GM12891 (cell line): ENCODE measurements around the gene PPP1R2.

Source experiments
- DNase-seq: peaks from one replicate; pipeline ENCODE4 v3.0.0; 2011; ENCODE audit warnings: low spot score; ENCODE audit not compliant: insufficient read length
- FAIRE-seq: peaks from 2 replicates; lab custom pipeline; 2011; peaks lifted over from hg19 to GRCh38; lab: Jason Lieb, UNC
- PAX5 ChIP-seq: IDR thresholded peaks from 2 replicates; pipeline ENCODE4 v1.6.1; 2011; ENCODE audit warnings: low read length, moderate library complexity, mild to moderate bottlenecking; ENCODE audit not compliant: insufficient read depth, severe bottlenecking
- POLR2A ChIP-seq: IDR thresholded peaks from 2 replicates; pipeline ENCODE4 v1.6.1; 2011; ENCODE audit warnings: low read depth, low read length, control low read depth
- POLR2AphosphoS5 ChIP-seq: IDR thresholded peaks from 2 replicates; pipeline ENCODE4 v1.6.1; 2011; ENCODE audit warnings: low read depth, low read length, control low read depth
- POU2F2 ChIP-seq: IDR thresholded peaks from 2 replicates; pipeline ENCODE4 v1.6.1; 2011; ENCODE audit warnings: low read depth, mild to moderate bottlenecking, control low read depth, low read length, moderate library complexity
- SPI1 ChIP-seq: IDR thresholded peaks from 2 replicates; pipeline ENCODE4 v1.6.1; 2011; ENCODE audit warnings: low read depth, low read length, control low read depth
- TAF1 ChIP-seq: IDR thresholded peaks from 2 replicates; pipeline ENCODE4 v1.6.1; 2011; ENCODE audit warnings: low read depth, low read length, control low read depth

PPP1R2 gene

DNA sequence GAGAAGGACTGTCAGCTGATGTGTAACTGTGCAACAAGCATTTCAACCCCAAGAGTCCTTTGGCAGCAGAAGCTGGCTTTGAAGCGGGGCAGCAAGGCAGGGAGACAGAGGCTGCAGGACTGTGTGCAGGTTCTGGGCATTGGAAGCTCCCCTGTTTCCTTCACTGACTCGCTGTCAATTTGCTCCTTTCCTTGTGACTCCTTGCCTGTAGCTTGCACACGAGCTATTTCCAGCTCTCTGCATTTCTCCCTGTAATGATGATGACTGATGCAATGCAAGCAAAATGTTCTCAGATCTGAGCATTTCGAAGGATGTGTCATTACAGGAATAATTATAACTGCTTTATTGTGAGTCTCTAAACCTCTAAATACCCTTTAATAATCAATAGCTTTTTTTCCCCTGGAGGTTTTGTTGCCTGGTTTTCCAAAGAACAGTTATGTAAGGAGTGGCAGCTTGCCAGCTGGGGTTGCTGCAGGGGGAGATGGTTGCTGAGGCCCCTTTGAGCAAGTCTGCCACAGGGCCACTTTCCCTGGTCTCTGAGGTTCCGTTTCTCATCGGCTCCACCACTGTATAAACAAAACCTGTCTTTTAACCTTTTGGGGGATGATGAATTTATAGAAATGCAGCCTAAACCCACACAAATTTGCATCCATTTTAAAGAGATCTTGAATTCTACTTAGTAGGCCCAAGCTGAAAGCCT lies 37.8 kb upstream of the PPP1R2 start:
- FAIRE-seq (no peak), DNase-seq (no peak)
- TF ChIP-seq POLR2A (no peak), POU2F2 (no peak), TAF1 (no peak)

DNA sequence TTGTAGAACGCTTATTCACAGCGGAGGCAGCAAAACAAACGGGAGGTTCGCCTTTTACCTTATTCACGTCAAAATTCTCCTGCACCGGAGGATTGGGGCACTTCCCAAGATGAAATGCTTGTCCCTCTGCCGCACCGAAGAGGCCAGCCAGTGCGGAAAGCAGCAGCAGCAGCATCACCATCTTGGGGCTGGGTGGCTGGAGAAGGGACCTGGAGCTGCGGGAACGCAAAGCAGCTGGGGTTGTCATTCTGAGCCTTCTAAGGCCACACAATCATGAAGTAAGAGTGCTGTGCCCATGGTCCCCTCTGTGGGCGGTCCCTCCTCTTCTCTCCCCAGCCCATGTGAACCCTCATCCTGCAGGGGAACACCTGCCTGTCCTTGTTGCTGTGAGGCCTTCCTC lies 36.2 kb upstream of the PPP1R2 start:
- TF ChIP-seq POLR2AphosphoS5 (no peak), SPI1 (no peak), POLR2A (no peak), POU2F2 (no peak), PAX5 (no peak), TAF1 (no peak)
- DNase-seq (no peak), FAIRE-seq (no peak)

DNA sequence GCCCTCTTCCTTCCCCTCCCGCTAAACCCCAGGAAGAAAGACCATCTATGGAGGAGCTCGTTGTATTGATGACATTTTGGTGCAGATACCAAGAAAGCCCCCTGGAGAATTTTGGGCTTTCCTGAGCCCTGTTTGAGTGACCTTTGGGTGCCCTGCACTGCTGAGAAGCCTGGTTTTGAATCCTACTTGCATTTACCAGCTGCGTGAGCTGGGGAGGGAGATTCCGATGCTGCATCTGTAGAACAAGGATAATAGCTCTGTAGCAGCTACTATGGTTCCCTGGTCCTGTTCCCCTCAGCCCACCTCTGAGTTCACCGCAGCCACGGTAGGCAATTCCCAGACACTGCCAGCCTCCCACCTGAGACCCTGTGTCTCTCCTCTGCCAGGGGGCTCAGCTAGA lies 35.4 kb upstream of the PPP1R2 start:
- FAIRE-seq (no peak), DNase-seq (no peak)
- TF ChIP-seq POLR2A: no peak
- no peak for TF ChIP-seq TAF1
- no peak for TF ChIP-seq POLR2AphosphoS5
- no peak for TF ChIP-seq POU2F2
- no peak for TF ChIP-seq PAX5
- TF ChIP-seq SPI1: no peak

DNA sequence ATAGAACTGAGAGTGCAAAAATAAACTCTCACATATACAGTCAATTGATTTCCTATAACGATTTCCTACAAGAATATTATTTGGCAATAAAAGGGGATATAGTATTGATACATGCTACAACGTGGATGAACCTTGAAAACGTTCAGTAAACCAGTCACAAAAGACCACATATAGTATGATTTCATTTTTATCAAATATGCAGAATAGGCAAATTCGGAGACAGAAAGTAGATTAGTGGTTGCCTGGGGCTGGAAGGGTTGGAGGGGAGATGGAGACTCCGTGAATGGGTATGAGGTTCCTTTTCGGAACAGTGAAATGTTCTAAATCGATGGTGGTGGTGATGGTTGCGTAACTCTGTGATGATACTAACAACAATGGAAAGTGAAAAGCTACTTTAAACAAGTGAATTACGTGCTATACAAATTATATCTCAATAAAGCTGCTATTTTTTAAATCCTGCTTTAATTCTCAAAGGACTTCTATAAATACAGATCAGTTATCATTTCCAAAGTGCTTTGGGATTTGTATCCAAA lies 34.6 kb upstream of the PPP1R2 start:
- DNase-seq (no peak), FAIRE-seq (no peak)
- TF ChIP-seq POLR2AphosphoS5: no peak
- no peak for TF ChIP-seq PAX5
- TF ChIP-seq TAF1: no peak
- no peak for TF ChIP-seq POLR2A
- TF ChIP-seq POU2F2: no peak
- TF ChIP-seq SPI1: no peak

DNA sequence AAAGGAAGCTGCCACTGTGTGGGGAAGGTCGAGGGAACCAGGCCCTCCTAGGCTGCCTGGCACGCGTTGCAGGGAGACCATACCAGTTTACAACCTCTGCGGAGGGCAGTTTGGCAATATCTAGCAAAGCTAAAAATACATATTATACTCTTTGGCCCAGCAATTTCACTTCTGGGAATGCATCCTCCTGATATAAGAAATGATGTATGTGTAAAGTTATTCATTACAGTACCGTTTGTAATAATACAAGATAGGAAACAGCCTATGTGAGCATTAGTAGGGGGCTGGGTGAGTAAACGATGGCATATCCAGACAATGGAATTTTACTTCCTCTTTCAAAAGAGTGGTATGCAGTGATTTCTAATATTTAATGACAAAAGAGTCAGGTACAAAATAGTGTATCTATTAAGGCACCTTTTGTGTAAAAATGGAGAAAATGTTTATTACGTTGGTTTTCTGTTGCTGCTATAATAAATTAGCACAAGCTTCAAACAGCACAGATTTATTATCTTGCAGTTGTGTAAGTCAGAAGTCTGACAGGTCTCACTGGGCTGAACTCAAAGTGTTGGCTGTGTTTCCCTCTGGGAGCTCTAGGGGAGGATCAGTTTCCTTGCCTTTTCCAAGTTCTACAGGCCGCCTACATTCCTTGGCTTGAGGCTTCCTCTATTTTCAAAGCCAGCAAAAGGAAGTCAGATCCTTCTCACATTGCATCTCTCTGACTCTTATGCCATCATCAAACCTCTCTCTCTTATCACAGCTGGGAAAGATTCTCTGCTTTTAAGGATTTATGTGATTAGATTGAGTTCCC lies 31.6 kb upstream of the PPP1R2 start:
- TF ChIP-seq SPI1 (no peak), POLR2A (no peak), POU2F2 (no peak), POLR2AphosphoS5 (no peak), PAX5 (no peak), TAF1 (no peak)
- FAIRE-seq: no peak
- DNase-seq: no peak

DNA sequence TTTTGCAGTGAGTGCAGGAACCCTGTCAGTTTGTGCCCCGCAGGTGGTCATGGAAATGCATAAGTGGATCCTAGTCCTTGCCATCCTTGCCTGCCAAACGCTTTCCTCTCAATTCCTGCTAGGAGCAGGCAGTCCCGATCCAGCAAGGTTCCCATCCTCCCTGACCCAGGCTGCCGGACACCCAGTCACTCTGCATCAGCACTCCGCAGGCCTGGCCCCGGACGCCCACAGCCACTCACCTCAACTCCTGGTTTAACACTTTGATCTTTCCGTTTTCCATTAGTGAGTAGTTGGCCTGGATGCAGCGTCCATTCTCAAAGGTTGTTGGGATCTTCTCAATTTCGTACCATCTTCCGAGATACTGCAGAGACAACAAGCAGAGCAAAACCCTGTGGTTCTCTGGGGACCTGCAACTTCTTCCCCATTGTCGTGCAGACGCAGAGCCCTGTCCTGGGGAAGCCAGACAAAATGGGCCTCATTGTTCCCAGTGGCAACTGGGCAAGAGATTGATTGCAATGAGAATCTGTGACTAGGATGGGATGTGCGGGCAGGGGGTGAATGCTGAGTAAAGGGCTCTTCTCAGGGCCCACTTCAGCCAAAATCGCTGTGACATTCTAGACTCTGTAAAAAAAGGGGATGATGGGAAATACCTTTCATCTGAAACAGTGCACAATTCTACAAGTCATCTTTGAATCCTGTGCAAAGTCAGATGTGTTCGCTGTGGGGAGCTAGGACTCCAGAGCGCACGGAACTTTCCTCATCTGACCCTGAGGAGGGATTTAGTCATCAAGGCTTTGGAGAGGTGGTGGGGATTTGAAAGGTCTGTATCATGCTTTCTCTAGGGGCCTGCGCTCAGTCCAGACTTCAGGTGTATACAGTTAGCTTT lies 30.7 kb upstream of the PPP1R2 start:
- FAIRE-seq: no peak
- DNase-seq: no peak
- TF ChIP-seq PAX5: no peak
- TF ChIP-seq TAF1: no peak
- no peak for TF ChIP-seq POLR2AphosphoS5
- no peak for TF ChIP-seq POLR2A

DNA sequence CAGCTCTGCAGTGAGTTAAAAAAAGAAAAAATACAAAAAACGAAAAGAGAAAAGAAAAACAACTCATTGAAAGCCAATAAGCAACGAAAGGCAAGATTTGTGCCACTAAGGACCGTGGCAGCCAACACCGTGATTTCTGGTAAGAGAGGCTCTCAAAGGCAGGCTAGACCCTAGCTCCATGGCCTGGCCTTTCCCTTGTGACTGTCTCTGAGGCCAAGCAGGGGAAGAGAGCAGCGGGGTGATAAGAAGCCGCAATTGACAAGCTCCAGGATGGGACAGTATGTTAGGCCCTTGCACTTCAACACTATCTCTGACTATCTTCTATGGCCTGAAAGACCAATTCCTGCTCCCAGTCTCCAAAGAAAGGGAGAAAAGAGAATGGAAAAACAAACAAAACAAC lies 28.2 kb upstream of the PPP1R2 start:
- TF ChIP-seq SPI1: no peak
- no peak for TF ChIP-seq POLR2A
- TF ChIP-seq PAX5: no peak
- no peak for TF ChIP-seq POLR2AphosphoS5
- TF ChIP-seq TAF1: no peak
- no peak for TF ChIP-seq POU2F2
- no peak for FAIRE-seq
- no peak for DNase-seq

DNA sequence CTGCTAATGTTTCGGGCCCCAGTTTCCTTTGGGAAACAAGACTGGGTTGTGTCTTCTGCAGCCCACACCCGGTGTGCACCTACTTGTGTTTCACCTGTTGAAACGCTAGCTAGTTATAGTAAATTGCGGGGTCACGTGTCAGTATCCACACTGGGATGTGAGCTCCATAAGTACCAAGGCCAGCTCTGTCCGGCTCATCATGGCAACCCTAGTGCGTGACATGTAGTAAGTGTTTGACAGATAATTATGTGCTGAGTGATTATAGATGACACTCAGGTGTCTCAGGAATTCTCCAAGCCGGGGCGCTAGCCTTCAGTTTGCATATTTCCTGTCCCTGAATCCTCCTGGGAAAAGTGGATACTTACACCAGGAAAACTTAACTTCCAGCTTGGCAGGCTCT lies 27.8 kb upstream of the PPP1R2 start:
- no peak for DNase-seq
- FAIRE-seq: no peak

More for the DNA sequence above, 27.8 kb upstream of the PPP1R2 start:
- no peak for TF ChIP-seq SPI1
- TF ChIP-seq POU2F2: no peak
- TF ChIP-seq PAX5: no peak
- no peak for TF ChIP-seq POLR2A
- no peak for TF ChIP-seq TAF1
- TF ChIP-seq POLR2AphosphoS5: no peak
